Thoracic aorta (tissue), 2 donors: ENCODE data around the gene MVK. TPM values are rescaled to one million over a fixed set of nuclear protein-coding genes. Genes with fewer than 3 reads are reported as not detected.

ENCODE experiments used
- ATAC-seq: fragments of 150-250 bp; one replicate; pipeline ENCODE4 v1.8.0; 2017; ENCODE audit warnings: low read depth; ENCODE audit not compliant: insufficient number of reproducible peaks, low FRiP score
- DNase-seq: peaks from one replicate; pipeline ENCODE4 v3.0.0-alpha.2; 2020; ENCODE audit warnings: low spot score
- H3K27ac ChIP-seq, 2 donors: fragments of 200-600 bp; sonication (generic); 1 replicate in 1 of 2; 2 replicates in 1 of 2; pipeline ENCODE4 v1.5.1; 2016; ENCODE audit warnings: mild to moderate bottlenecking in 2 of 2, moderate library complexity in 2 of 2
- H3K27me3 ChIP-seq: fragments of 200-600 bp; sonication (generic); replicated peaks from 2 replicates; pipeline ENCODE4 v1.6.0; 2016; ENCODE audit warnings: mild to moderate bottlenecking; ENCODE audit not compliant: insufficient read depth
- H3K36me3 ChIP-seq: fragments of 200-600 bp; sonication (generic); one replicate; pipeline ENCODE4 v1.5.1; 2016
- H3K4me1 ChIP-seq, 2 donors: fragments of 200-600 bp; sonication (generic); 1 replicate in 1 of 2; 2 replicates in 1 of 2; pipeline versions ENCODE4 v1.5.1 to v1.6.0; 2016; ENCODE audit warnings: low read depth in 2 of 2, mild to moderate bottlenecking in 1 of 2; ENCODE audit not compliant: control insufficient read depth in 1 of 2
- H3K4me3 ChIP-seq: fragments of 200-600 bp; sonication (generic); 2 replicates; pipeline ENCODE4 v1.5.1; 2016; ENCODE audit warnings: mild to moderate bottlenecking
- H3K9me3 ChIP-seq: fragments of 200-600 bp; sonication (generic); 2 replicates; pipeline ENCODE4 v1.5.1; 2016
- total RNA-seq, 2 donors: library from RNA; depleted of rRNA; stranded (reverse); fragments of >200 nt; gene quantifications; one replicate each; pipeline versions ENCODE4 v1.1.0 to v1.2.3, GENCODE V29; 2016
- TF ChIP-seq, protein P1 (sequence below): fragments of 200-600 bp; sonication (generic); IDR thresholded peaks from one replicate; pipeline ENCODE4 v1.5.1; 2019; ENCODE audit warnings: antibody characterized with exemption

Gene MVK
- total RNA-seq, 2 donors from 2014 or later = 4.7 to 19.0 TPM

DNA sequence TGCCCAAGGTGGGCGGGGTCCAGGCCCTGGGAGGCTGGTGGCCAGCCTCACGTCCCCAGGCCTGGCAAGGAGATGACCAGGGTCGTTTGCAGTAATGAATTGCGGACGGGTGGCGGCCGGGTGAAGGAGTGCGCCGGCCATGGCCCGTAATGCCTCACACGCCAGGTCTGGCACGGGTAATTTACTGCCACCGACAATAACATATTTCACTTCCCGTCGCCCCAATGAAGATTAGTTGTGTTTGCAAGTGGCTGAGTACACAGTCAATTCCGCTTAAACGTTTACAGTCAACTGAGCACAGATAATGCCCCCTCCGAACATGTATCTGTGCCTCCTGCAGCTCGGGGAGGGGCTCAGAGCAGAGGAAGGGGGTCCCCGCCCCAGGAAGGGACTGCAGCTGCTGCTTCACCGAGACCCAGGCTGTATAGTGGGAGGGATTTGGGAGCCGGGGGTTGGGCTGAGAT lies 48.3 kb downstream of the MVK start:
- no peak for ATAC-seq
- H3K4me1 ChIP-seq = no peaks in the 10 kb centered on the region
- H3K27me3 ChIP-seq = no peaks in the 10 kb centered on the region
- no peak overlapping the region for H3K4me3 ChIP-seq
- DNase-seq = no peak
- TF ChIP-seq, protein P1, sequence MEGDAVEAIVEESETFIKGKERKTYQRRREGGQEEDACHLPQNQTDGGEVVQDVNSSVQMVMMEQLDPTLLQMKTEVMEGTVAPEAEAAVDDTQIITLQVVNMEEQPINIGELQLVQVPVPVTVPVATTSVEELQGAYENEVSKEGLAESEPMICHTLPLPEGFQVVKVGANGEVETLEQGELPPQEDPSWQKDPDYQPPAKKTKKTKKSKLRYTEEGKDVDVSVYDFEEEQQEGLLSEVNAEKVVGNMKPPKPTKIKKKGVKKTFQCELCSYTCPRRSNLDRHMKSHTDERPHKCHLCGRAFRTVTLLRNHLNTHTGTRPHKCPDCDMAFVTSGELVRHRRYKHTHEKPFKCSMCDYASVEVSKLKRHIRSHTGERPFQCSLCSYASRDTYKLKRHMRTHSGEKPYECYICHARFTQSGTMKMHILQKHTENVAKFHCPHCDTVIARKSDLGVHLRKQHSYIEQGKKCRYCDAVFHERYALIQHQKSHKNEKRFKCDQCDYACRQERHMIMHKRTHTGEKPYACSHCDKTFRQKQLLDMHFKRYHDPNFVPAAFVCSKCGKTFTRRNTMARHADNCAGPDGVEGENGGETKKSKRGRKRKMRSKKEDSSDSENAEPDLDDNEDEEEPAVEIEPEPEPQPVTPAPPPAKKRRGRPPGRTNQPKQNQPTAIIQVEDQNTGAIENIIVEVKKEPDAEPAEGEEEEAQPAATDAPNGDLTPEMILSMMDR = no peak
- H3K27ac ChIP-seq = no peak overlapping the region
- no peaks in the 10 kb centered on the region for H3K9me3 ChIP-seq
- H3K36me3 ChIP-seq = no peaks in the 10 kb centered on the region

DNA sequence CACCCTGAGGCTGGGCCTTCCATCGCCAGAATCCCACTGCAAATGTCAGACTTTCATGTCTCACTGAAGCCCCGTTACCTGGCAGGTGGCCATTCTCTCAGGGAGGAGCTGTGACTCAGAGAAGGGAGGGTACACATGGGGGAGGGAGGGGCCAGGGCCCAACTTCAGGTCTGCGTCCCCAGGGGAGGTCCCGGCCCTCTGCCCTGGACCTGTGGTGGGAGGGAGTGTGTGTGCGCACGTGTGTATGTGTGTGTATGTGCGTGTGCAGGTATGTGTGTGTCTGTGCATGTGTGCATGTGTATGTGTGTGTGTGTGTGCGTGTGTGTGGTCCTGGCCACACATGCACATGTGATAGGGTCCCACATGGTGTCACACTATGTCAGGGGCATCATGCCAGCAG lies 50.9 kb downstream of the MVK start:
- no peak for DNase-seq
- ATAC-seq = no peak

DNA sequence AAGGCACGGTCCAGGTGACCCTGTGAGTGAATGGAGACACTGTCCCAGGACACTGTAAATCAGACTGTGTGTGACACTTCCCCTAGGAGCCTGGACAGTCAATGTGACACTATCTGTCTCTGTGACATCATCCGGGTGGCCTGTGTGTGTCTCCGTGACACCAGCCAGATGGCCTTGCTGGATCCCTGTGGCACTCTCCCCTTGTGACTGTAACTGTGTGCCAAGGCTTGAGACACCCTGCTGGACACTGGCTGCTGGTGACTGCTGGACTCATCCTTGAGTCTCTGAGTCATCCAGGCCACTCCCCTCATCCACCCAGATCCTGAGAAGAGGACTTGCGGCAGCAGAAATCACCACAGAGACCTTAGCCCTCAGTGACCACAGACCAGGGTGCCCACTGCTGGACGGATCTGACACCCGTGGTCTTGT lies 51.6 kb downstream of the MVK start:
- no peaks in the 10 kb centered on the region for H3K27me3 ChIP-seq
- no peaks in the 10 kb centered on the region for H3K9me3 ChIP-seq
- no peak overlapping the region for H3K27ac ChIP-seq
- ATAC-seq (no peak), DNase-seq (no peak)
- TF ChIP-seq, protein P1 = no peak
- H3K36me3 ChIP-seq = no peaks in the 10 kb centered on the region
- no peaks in the 10 kb centered on the region for H3K4me1 ChIP-seq
- H3K4me3 ChIP-seq = no peak overlapping the region

More for the DNA sequence above, 50.9 kb downstream of the MVK start:
- Histone ChIP-seq H3K27ac (no peak overlapping the region), H3K27me3 (no peaks in the 10 kb centered on the region), H3K4me1 (no peaks in the 10 kb centered on the region), H3K4me3 (no peak overlapping the region), H3K36me3 (no peaks in the 10 kb centered on the region), H3K9me3 (no peaks in the 10 kb centered on the region)
- TF ChIP-seq, protein P1 = no peak

DNA sequence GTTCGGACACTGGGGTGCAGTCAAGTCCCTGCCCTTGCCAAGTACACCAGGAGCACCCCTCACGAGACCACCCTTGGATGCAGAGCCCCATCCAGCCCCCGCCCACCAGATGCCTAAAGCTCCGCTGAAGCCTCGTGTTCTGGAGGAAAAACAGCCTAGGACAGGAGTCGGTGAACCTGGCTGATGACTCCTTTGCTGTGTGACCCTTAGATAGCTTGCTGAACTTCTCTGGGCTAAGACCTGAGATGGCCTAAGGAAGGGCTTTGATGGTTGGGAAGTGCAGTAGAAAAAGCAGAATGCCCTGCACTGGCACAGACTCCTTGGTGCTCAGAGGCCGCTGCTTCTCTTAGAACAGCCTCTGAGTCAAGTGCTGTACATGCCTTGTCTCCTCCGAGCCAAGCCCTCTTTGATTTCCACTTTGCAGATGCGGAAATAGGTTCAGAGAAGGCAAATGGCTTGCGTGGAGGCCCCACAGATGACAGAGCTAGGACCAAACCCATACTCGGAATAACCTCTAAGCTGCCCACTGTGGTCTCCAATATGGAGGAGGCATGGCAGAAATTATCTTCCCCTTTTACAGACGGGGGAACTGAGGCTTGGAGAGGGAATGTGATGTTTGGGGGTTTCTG lies 52.3 kb downstream of the MVK start:
- Histone ChIP-seq H3K4me3 (no peak overlapping the region), H3K36me3 (no peaks in the 10 kb centered on the region), H3K4me1 (no peaks in the 10 kb centered on the region), H3K27ac (no peak overlapping the region), H3K9me3 (no peaks in the 10 kb centered on the region), H3K27me3 (no peaks in the 10 kb centered on the region)
- TF ChIP-seq, protein P1 = no peak
- ATAC-seq (no peak), DNase-seq (no peak)

DNA sequence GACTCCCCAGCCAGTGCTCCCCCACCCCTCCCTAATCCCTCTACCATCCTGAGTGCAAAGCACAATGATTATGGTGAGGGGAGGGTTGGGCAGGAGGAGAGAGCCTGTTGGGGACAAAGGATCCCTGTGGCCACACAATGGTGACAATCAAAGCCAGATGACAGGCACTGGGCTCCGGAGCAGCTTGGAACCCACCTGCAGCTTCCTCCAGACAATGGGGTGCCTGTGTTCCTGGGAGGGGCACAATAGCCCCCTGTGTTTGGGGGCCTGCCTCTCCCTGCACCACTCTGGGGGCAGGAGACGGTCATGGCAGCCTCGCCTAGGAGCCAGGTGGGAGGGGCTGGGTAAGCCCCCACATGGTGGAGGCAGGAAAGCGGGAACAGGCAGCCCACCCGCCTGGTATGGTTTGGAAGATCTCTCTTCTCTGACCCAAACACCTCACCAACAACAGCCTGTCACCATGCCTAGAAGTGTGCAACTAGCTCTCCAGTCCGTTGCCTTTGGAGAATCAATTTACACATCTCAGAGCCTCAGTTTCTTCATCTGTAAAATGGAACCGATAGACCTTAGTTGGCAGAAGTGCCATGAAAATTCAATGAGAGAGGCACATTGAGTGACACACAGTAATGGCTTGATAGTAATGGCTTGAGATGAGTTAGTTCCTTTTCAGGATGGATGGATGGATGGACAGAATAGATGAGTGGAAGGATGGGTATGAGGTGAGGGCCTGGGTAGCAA lies 53.0 kb downstream of the MVK start:
- no peaks in the 10 kb centered on the region for H3K9me3 ChIP-seq
- no peak for DNase-seq
- no peaks in the 10 kb centered on the region for H3K4me1 ChIP-seq
- H3K27me3 ChIP-seq = no peaks in the 10 kb centered on the region
- H3K27ac ChIP-seq = no peak overlapping the region
- no peak overlapping the region for H3K4me3 ChIP-seq
- TF ChIP-seq, protein P1 = no peak
- no peaks in the 10 kb centered on the region for H3K36me3 ChIP-seq
- no peak for ATAC-seq
